OCI-M2 (cell line): ENCODE data around the gene NHP2.

Experiments used
- DNase-seq: peaks from one replicate; lab custom pipeline; 2025; ENCODE audit not compliant: unreplicated experiment; lab: John Stamatoyannopoulos, UW

Gene NHP2

GRCh38 chr5:178115136-178115813 is 38.4 kb downstream of the NHP2 start:
- no peak for DNase-seq

DNA sequence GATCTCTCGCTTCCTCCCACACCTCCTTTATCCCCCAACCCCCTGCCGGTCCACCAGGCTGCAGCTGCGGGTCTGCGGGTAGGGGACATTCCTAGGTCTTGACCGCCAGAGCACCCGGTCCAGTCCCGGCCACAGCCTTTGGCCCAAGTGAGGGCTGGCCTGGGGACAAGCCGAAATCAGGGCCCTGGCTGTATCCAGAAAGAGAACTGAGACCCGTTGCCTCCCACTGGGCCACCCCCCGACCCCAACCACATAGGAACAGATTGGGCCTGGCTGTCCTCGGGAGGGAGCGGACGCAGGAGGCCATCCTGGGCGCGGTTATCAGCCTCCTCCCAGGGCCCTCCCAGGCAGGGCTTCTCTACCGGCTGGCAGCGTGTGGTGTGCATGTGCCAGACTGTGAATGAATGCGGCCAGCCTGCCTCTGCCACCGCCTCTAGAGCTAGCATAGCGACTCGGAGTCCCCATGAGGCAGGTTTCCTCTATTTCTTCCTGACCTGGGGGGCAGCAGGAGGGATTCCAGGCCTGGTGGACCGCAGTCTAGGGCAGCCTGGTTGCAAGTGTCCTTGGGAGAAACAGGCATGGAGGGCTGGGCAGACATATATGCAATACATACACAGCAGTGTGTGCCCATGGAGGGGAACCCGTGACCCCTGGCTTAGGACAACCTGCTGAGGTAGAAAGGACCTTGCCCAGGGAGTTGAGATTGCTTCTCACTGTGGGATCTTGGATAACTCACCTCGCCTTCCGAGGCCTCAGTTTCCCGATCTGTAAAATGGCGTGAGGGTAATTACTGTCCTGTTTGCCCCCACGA is 39.2 kb downstream of the NHP2 start:
- no peak for DNase-seq

DNA sequence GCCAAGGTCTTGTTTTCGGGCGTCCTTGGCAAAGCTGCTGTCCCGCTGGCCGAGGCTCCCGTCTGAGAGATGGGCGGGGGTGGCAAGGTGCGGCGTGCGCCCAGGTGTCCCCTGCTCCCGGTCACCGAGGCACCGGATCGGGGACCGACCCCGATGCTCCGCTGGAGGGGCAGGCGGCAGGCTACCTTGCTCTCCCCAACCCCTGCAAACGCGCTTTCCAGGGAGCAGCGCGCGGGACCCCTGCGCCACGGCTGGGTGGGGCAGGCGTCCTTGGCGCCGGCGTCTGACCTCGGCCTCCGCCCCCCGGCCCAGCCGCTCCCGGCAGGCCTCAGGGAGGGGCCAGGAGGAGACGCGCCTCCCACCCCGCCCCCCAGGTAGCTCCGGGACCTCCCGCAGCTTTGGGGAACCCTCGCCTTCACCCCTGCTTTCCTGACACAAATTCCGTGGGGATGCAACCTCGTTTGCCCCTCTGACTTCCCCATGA is 39.8 kb downstream of the NHP2 start:
- DNase-seq = no peak

DNA sequence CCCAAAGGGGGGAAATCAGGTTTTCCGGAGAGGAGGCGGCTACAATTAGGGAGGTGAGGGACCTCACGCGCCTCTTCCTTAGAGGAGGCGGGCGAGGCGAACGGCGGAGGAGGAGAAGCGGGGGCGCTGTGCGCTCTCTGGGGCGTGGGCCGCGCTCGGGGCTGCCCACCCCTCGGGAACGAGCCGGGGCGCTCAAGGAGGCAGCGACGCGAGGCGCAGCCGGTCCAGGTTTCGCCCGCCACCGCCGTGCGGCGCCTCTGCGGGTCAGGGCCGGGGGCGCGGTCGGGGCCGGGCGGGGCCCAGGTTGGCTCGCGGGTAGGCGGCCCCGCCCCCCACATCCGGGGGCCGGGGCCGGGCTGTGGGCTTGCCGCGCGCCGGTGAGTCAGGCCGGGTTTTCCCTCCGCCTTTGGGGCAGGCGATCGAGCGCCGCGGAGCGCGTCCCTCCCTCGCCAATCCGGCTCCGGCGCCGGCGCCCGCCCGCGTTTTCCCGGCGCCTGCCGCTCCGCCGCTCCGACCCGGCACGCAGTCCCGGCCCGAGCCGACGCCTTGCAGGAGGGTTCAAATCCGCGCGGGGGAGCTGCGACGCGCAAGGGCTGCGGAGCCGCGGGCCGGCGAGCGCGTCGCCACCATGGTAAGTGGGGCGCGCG is 40.4 kb downstream of the NHP2 start, which contains the start of gene N4BP3:
N4BP3 (plus strand) TSS at position 392 of the 647 bp plus-strand sequence. CDS start 6,052 bp downstream, outside the sequence.
- no peak for DNase-seq

GRCh38 chr5:178112545-178112944 is 41.1 kb downstream of the NHP2 start:
- no peak for DNase-seq

DNA sequence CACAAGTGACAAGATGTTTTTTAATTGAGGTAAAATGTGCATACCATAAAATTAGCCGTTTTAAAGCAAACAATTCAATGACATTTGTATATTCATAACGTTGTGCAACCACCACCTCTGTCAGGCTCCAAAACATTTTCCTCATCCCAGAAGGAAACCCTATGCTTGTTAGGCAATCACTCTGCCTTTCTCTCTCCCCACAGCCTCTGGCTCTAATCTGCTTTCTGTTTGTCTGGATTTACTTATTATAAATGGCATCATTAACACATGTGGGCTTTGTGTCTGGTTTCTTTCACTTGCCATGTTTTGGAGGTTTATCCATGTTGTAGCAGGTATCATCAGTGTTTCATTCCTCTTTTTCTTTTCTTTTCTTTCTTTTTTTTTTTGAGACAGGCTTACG is 41.8 kb downstream of the NHP2 start:
- DNase-seq = no peak

DNA sequence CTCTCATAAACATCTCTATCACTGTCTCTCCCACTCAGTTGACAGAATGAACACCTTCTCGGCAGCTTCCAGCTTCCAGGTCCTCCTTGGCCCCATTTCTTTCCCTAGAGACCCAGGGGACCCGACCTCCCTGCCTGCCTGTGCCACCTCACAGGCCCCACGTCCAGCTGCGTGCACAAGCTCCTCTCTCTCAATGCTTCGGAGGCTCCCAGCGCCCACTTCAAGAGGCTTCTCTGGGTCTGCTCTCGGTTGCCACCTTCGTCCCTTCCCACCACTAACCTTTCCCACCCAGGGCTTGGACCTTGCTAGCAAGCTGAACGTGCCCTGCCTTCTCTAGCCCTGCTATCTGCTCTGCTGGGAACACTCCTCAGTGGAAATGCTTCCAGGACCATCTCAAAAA is 43.2 kb downstream of the NHP2 start:
- DNase-seq = no peak

GRCh38 chr5:178108966-178109365 is 44.7 kb downstream of the NHP2 start:
- DNase-seq = no peak

DNA sequence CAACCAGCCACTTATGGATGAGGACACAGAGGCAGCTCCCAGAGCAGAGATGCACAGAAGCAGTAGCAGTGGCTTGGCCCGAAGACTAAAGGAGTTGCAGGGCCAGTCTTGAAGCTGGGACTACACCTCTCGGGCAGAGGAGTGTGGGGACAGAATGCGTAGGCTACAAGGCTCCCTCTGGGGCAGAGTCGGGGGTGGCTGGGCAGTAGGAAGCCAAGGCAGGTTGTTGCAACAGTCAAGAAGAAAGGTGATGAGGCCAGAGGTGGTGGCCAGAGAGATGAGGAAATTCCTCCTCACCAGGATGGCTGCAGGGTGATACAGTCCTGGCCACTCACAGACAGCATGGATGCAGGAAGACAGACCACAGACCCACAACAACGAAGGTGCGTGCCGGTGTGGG is 45.2 kb downstream of the NHP2 start:
- no peak for DNase-seq

DNA sequence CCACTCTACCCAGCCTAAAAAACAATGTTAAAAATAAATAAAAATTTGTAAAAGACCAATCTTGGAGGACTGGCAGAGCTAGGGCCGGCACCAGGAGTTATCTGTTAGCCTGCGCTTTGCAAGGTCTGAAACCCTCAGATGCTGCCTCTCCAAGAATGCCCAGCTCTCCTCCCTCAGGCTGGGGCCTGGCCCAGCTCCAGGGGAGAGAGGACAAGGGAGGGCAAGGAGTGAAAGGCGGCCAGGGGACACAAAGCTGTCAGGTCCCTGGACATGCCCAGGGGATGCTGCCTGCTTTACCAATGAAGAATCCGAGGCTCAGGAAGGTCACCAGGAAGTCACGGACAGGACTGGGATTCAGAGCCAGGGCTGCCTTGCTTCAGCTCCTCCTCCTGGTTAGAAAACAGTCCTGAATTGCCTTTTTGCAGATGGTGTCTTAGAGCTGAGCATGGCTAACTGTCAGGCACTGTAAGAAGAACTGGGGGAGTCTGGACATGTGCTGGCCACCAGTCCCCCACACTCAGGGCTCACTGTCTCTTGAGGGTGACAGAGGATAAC is 45.9 kb downstream of the NHP2 start:
- no peak for DNase-seq

DNA sequence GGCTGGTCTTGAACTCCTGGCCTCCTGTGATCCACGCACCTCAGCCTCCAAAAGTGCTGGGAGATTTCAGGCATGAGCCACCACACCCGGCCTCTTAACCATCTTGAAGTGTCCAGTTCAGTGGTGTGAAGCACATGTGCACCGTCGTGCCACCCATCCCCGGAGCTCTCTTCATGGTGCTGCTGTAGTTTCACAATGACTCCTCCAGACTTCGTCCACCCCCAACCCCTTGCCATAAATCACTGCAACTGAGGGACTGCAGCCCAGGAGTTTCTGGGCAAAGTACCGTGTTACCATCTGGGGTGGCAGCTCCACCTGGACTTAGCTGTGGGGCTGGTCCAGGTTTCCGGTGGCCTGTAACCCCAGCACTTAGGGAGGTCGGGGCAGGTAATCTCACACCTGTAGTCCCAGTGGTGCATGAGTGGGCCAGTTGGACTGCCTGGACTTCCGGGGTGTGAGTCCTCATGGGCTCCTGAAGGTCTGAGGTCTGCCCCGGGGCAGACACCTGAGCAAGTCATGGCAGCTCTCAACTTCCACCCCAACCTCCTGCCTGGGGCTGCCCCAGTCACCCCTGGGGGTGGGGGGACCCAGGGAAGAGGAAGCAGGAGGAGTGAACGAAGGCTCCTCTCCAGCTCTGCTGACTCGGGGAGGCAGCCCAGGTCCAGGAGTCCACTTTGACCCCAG is 47.0 kb downstream of the NHP2 start:
- no peak for DNase-seq

GRCh38 chr5:178106086-178106485 is 47.6 kb downstream of the NHP2 start:
- no peak for DNase-seq

GRCh38 chr5:178104492-178104891 is 49.2 kb downstream of the NHP2 start:
- no peak for DNase-seq

- DNase-seq = no peak
Observed at GRCh38 chr5:178103612-178104011, 50.1 kb downstream of the NHP2 start.
